B cell (primary cell): Measurements from ENCODE around the gene ITGAV. TPM values are rescaled to one million over a fixed set of nuclear protein-coding genes. Genes with fewer than 3 reads are reported as not detected.

Experiments used
- ATAC-seq: fragments of 200-7000 bp; cut with Tn5 transposase; one replicate; pipeline ENCODE4 v1.10.0; 2021; ENCODE audit warnings: low read depth, mild to moderate bottlenecking, moderate number of reproducible peaks, moderate library complexity
- CTCF ChIA-PET: fragments of 350-600 bp; sonication (Branson Sonifier 250); formaldehyde crosslinking; loops from one replicate; lab custom pipeline; 2021; ENCODE audit warnings: antibody characterized with exemption, inconsistent platforms; lab: Charles Lee
- POLR2A ChIA-PET: fragments of 350-600 bp; sonication (Branson Sonifier 250); formaldehyde crosslinking; loops from one replicate; lab custom pipeline; 2021; ENCODE audit warnings: antibody characterized with exemption; lab: Charles Lee
- DNase-seq: peaks from one replicate; pipeline ENCODE4 v3.0.0; 2013
- H2AFZ ChIP-seq: 2 replicates; pipeline ENCODE4 v1.6.1; 2012; ENCODE audit warnings: mild to moderate bottlenecking, low read depth, low read length; ENCODE audit not compliant: insufficient read depth, poor library complexity, severe bottlenecking
- H3K27ac ChIP-seq, 2 donors: 1 replicate in 1 of 2; 2 replicates in 1 of 2; pipeline ENCODE4 v1.5.1; 2012 to 2013; ENCODE audit warnings: low read length in 2 of 2, mild to moderate bottlenecking in 2 of 2, moderate library complexity in 1 of 2
- H3K27me3 ChIP-seq, 4 experiments: fragments of 200-600 bp in 1 of 4; sonication (generic) in 1 of 4; replicated peaks in 1 of 4; 1 replicate in 2 of 4; 2 replicates in 2 of 4; pipeline versions ENCODE4 v1.6.1 to v1.7.0; 2013 to 2016; ENCODE audit warnings: low read length in 3 of 4, mild to moderate bottlenecking in 2 of 4, mixed read lengths in 1 of 4, moderate library complexity in 1 of 4; ENCODE audit not compliant: insufficient read depth in 4 of 4, control insufficient read depth in 3 of 4; ENCODE audit errors: control extremely low read depth in 1 of 4
- H3K36me3 ChIP-seq, 2 experiments: replicated peaks in 1 of 2; 1 replicate in 1 of 2; 2 replicates in 1 of 2; pipeline versions ENCODE4 v1.6.1 to v1.7.1; 2013; ENCODE audit warnings: low read length in 1 of 2; ENCODE audit not compliant: insufficient read depth in 2 of 2, control insufficient read depth in 1 of 2; ENCODE audit errors: control extremely low read depth in 1 of 2, extremely low read depth in 1 of 2
- H3K4me1 ChIP-seq, 2 donors: fragments of 200-600 bp in 1 of 2; sonication (generic) in 1 of 2; 1 replicate in 1 of 2; 2 replicates in 1 of 2; pipeline versions ENCODE4 v1.5.1 to v1.6.1; 2013 to 2017; ENCODE audit warnings: low read length in 2 of 2; ENCODE audit not compliant: control insufficient read depth in 2 of 2, insufficient read depth in 2 of 2
- H3K4me2 ChIP-seq: replicated peaks from 2 replicates; pipeline ENCODE3; 2012; ENCODE audit warnings: mild to moderate bottlenecking, low read depth, low read length; ENCODE audit not compliant: poor library complexity, severe bottlenecking
- H3K4me3 ChIP-seq, 5 experiments: fragments of 200-600 bp in 1 of 5; sonication (generic) in 1 of 5; 1 replicate in 3 of 5; 2 replicates in 2 of 5; pipeline versions ENCODE4 v1.5.1 to v1.7.0; 2011 to 2016; ENCODE audit warnings: low read length in 4 of 5, mild to moderate bottlenecking in 4 of 5, low read depth in 2 of 5, control low read depth in 1 of 5, moderate library complexity in 1 of 5; ENCODE audit not compliant: insufficient read depth in 1 of 5; ENCODE audit errors: control extremely low read depth in 1 of 5, extremely low read depth in 1 of 5
- H3K79me2 ChIP-seq: fragments of 200-600 bp; sonication (generic); one replicate; pipeline ENCODE4 v1.6.0; 2016; ENCODE audit warnings: low read length; ENCODE audit not compliant: control insufficient read depth, insufficient read depth
- H3K9ac ChIP-seq: fragments of 200-600 bp; sonication (generic); 2 replicates; pipeline ENCODE4 v1.6.1; 2017; ENCODE audit warnings: mild to moderate bottlenecking, low read length, moderate library complexity
- H3K9me3 ChIP-seq, 3 donors: one replicate each; pipeline versions ENCODE4 v1.6.1 to v1.7.1; 2013; ENCODE audit warnings: low read length in 2 of 3; ENCODE audit not compliant: control insufficient read depth in 2 of 3, insufficient read depth in 1 of 3; ENCODE audit errors: control extremely low read depth in 1 of 3
- H4K20me1 ChIP-seq: 2 replicates; pipeline ENCODE4 v1.6.0; 2012; ENCODE audit warnings: mild to moderate bottlenecking, low read length; ENCODE audit not compliant: insufficient read depth, control insufficient read depth, poor library complexity, severe bottlenecking
- H3K27ac Mint-ChIP-seq: one replicate; pipeline ENCODE4 v1.8.0; 2021; ENCODE audit warnings: mixed read lengths
- H3K27me3 Mint-ChIP-seq: one replicate; pipeline ENCODE4 v1.8.0; 2021; ENCODE audit warnings: mixed read lengths
- H3K4me1 Mint-ChIP-seq: one replicate; pipeline ENCODE4 v1.8.0; 2021; ENCODE audit warnings: mixed read lengths
- H3K4me3 Mint-ChIP-seq: one replicate; pipeline ENCODE4 v1.8.0; 2021; ENCODE audit warnings: mixed read lengths
- H3K9me3 Mint-ChIP-seq: one replicate; pipeline ENCODE4 v1.8.0; 2022; ENCODE audit warnings: mixed read lengths; ENCODE audit not compliant: insufficient read depth
- CTCF ChIP-seq: fragments of 200-600 bp; IDR thresholded peaks from one replicate; pipeline ENCODE4 v1.8.0; 2022; ENCODE audit warnings: antibody characterized with exemption, mild to moderate bottlenecking
- EZH2 ChIP-seq: IDR thresholded peaks from 2 replicates; pipeline ENCODE4 v1.6.1; 2012; ENCODE audit warnings: borderline replicate concordance, low read depth, mild to moderate bottlenecking, moderate library complexity, low read length; ENCODE audit not compliant: insufficient read depth, poor library complexity, severe bottlenecking
- WGBS: methylation state at CpG from one replicate; pipeline ENCODE4 v1.1.5; 2013; ENCODE audit warnings: missing lambda C conversion rate; ENCODE audit not compliant: insufficient coverage; 5-methylcytosine and 5-hydroxymethylcytosine counted together
- intact Hi-C: fragments of 100-400 bp; cut with micrococcal nuclease; formaldehyde crosslinking; loops from one replicate; pipeline ENCODE4 v1.10.0; 2022
- polyA plus RNA-seq: library from polyadenylated mRNA; depleted of rRNA; stranded (reverse); fragments of >200 nt; gene quantifications from 2 replicates; pipeline ENCODE4 v1.2.3, GENCODE V29; 2012
- total RNA-seq, 2 donors: library from RNA; stranded (reverse); fragments of 120-200 nt in 1 of 2; gene quantifications; 1 replicate in 1 of 2; 2 replicates in 1 of 2; pipeline versions ENCODE4 v1.2.3 to v1.2.4, GENCODE V29; 2013 to 2022

The ITGAV gene
- total and polyA plus RNA-seq, 2 donors (not counting 1 experiment from before 2014, with no cell fraction given): 0.58 to 3.6 TPM

GRCh38 chr2:186590350-186590758 is 498 bp downstream of the ITGAV start:
- ChIA-PET CTCF (interaction anchor here (1.3 kb wide), 1 partner anchor 86 kb away, joined by 6 read pairs; no protein-coding TSS in a partner anchor), POLR2A (interaction anchor here (1.4 kb wide), 1 partner anchor 104 kb away, joined by 5 read pairs; the partner anchor contains the start of gene ZC3H15)
- H3K4me1 Mint-ChIP-seq: peaks cover 20% of the 10 kb centered on the region
- no peak for DNase-seq
- no peaks in the 10 kb centered on the region for H3K36me3 ChIP-seq
- H3K4me3 ChIP-seq: peak overlapping the region; percentile 67 to 86 (median 77)
- peak overlapping the region; percentile 73 for H3K9ac ChIP-seq
- H4K20me1 ChIP-seq: no peaks in the 10 kb centered on the region
- peak overlapping the region; percentile 87 for H2AFZ ChIP-seq
- peak overlapping the region; percentile 88 for H3K4me3 Mint-ChIP-seq
- H3K27ac Mint-ChIP-seq: peak overlapping the region; percentile 79
- intact Hi-C loops: loop anchor here (1.0 kb wide), 1 partner anchor 104 kb away; the partner anchor contains the start of gene ZC3H15
- H3K9me3 ChIP-seq: no peaks in the 10 kb centered on the region
- TF ChIP-seq EZH2 (no peak), CTCF (no peak)
- no peaks in the 10 kb centered on the region for H3K9me3 Mint-ChIP-seq
- peak overlapping the region; percentile 86 for H3K4me2 ChIP-seq
- peaks cover 17% of the 10 kb centered on the region in 2 donors for H3K4me1 ChIP-seq
- no peaks in the 10 kb centered on the region for H3K79me2 ChIP-seq
- H3K27me3 Mint-ChIP-seq: peaks cover 11% of the 10 kb centered on the region
- H3K27ac ChIP-seq: peak overlapping the region in 1 of 2 donors; percentile 60
- no peak for ATAC-seq
- under 1% methylated on average over 23 of the region's 32 CpGs for WGBS
- no peaks in the 10 kb centered on the region for H3K27me3 ChIP-seq

- Histone ChIP-seq H3K27ac (no peak overlapping the region), H3K9me3 (no peaks in the 10 kb centered on the region), H3K4me1 (peaks cover 17% of the 10 kb centered on the region in 2 donors), H2AFZ (peak overlapping the region; percentile 87), H3K4me2 (peak overlapping the region; percentile 86), H3K79me2 (no peaks in the 10 kb centered on the region), H3K36me3 (no peaks in the 10 kb centered on the region), H4K20me1 (no peaks in the 10 kb centered on the region), H3K4me3 (peak overlapping the region; percentile 67 to 86 (median 77)), H3K9ac (peak overlapping the region; percentile 73), H3K27me3 (no peaks in the 10 kb centered on the region)
- POLR2A ChIA-PET: no interaction called here
- no peak for ATAC-seq
- 2% methylated on average over 9 of the region's 17 CpGs for WGBS
- H3K4me3 Mint-ChIP-seq: peak overlapping the region; percentile 88
- no peaks in the 10 kb centered on the region for H3K9me3 Mint-ChIP-seq
- H3K4me1 Mint-ChIP-seq: peaks cover 20% of the 10 kb centered on the region
- intact Hi-C loops: loop anchor here (1.0 kb wide), 1 partner anchor 105 kb away; the partner anchor contains the start of gene ZC3H15
- H3K27me3 Mint-ChIP-seq: peaks cover 6% of the 10 kb centered on the region
- CTCF ChIA-PET: no interaction called here
- H3K27ac Mint-ChIP-seq: peak overlapping the region; percentile 79
- TF ChIP-seq CTCF (no peak), EZH2 (no peak)
- peak; percentile 42 for DNase-seq
These were observed 1.1 kb downstream of the ITGAV start for GRCh38 chr2:186590759-186591505.
